ENCODE results near the gene KCTD13.
"Not testable (repeated sequence)": the region's sequence is repeated elsewhere in the genome, so short reads cannot be mapped to it uniquely, and the experiment has no call there.

Gene KCTD13

GRCh38 chr16:29871822-29872546 lies 54.0 kb downstream of the KCTD13 start:
- POLR2A ChIA-PET: interaction anchor here (0.8 kb wide), 1 partner anchor 8 kb away, joined by 4 read pairs; the partner anchor contains the start of gene CDIPT
- no peak overlapping the region for H3K4me3 ChIP-seq (ENCODE audit: low read depth, low read length)

DNA sequence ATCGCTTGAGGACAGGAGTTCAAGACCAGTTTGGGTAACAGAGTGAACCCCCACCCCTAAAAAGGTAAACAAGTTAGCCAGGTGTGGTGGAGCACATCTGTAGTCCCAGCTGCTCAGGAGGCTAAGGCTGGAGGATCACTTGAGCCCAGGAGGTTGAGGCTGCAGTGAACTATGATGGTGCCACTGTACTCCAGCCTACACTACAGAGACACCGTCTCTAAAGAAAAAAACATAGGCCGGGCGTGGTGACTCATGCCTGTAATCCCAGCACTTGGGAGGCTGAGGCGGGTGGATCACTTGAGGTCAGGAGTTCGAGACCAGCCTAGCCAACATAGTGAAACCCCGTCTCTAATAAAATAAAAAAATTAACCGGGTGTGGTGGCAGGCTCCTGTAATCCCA lies 57.0 kb downstream of the KCTD13 start:
- not testable (repeated sequence) for H3K4me1 ChIP-seq (ENCODE audit: control insufficient read depth, insufficient read depth, low read length); H3K9me3 ChIP-seq (ENCODE audit: control insufficient read depth, insufficient read depth, low read depth, low read length); H3K4me3 ChIP-seq (ENCODE audit: low read depth, low read length); H3K36me3 ChIP-seq (ENCODE audit: control insufficient read depth in 2 of 2, insufficient read depth in 1 of 2, low read length in 2 of 2); H3K27ac ChIP-seq (ENCODE audit: extremely low read depth, low read depth, low read length)
- TF ChIP-seq, protein P1, sequence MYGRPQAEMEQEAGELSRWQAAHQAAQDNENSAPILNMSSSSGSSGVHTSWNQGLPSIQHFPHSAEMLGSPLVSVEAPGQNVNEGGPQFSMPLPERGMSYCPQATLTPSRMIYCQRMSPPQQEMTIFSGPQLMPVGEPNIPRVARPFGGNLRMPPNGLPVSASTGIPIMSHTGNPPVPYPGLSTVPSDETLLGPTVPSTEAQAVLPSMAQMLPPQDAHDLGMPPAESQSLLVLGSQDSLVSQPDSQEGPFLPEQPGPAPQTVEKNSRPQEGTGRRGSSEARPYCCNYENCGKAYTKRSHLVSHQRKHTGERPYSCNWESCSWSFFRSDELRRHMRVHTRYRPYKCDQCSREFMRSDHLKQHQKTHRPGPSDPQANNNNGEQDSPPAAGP (tag by site-specific recombination; IDR thresholded peaks at IDR 0.05): peak; percentile 37; the same call in 1 of the 2 replicates
- ChIA-PET CTCF (interaction anchor here (0.6 to 1.5 kb wide), 2 partner anchors 16 to 53 kb away, joined by 3 read pairs; partner anchors contain the start of gene PAGR1), POLR2A (interaction anchor here (1.8 kb wide), 1 partner anchor 8 kb away, joined by 7 read pairs; no protein-coding TSS in a partner anchor)

More at GRCh38 chr16:29871822-29872546, 54.0 kb downstream of the KCTD13 start:
- H3K9me3 ChIP-seq (ENCODE audit: control insufficient read depth, insufficient read depth, low read depth, low read length): no peaks in the 10 kb centered on the region
- no peaks in the 10 kb centered on the region for H3K4me1 ChIP-seq (ENCODE audit: control insufficient read depth, insufficient read depth, low read length)
- TF ChIP-seq ZNF155 (tag by site-specific recombination; IDR thresholded peaks at IDR 0.05) (no peak), ZEB2 (tag by site-specific recombination; IDR thresholded peaks at IDR 0.05) (no peak), SCRT2 (tag by site-specific recombination; IDR thresholded peaks at IDR 0.05) (peak; percentile 64), ZXDB (tag by site-specific recombination; IDR thresholded peaks at IDR 0.05) (no peak), ZNF530 (tag by site-specific recombination; IDR thresholded peaks at IDR 0.05; ENCODE audit: low read depth) (no peak), ZNF221 (tag by site-specific recombination; IDR thresholded peaks at IDR 0.05; ENCODE audit: borderline replicate concordance) (no peak), ZFHX2 (tag by site-specific recombination; conservative IDR thresholded peaks at IDR 0.05) (no peak)
- TF ChIP-seq, protein P2, sequence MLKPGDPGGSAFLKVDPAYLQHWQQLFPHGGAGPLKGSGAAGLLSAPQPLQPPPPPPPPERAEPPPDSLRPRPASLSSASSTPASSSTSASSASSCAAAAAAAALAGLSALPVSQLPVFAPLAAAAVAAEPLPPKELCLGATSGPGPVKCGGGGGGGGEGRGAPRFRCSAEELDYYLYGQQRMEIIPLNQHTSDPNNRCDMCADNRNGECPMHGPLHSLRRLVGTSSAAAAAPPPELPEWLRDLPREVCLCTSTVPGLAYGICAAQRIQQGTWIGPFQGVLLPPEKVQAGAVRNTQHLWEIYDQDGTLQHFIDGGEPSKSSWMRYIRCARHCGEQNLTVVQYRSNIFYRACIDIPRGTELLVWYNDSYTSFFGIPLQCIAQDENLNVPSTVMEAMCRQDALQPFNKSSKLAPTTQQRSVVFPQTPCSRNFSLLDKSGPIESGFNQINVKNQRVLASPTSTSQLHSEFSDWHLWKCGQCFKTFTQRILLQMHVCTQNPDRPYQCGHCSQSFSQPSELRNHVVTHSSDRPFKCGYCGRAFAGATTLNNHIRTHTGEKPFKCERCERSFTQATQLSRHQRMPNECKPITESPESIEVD (tag by site-specific recombination; IDR thresholded peaks at IDR 0.05): no peak
- no peak overlapping the region for H3K27ac ChIP-seq (ENCODE audit: extremely low read depth, low read depth, low read length)
- H3K36me3 ChIP-seq (ENCODE audit: control insufficient read depth in 2 of 2, insufficient read depth in 1 of 2, low read length in 2 of 2): no peaks in the 10 kb centered on the region
- CTCF ChIA-PET: interaction anchor here (0.9 to 1.3 kb wide), 2 partner anchors 9 to 27 kb away, joined by 4 read pairs; partner anchors contain the start of genes CDIPT and SEZ6L2

DNA sequence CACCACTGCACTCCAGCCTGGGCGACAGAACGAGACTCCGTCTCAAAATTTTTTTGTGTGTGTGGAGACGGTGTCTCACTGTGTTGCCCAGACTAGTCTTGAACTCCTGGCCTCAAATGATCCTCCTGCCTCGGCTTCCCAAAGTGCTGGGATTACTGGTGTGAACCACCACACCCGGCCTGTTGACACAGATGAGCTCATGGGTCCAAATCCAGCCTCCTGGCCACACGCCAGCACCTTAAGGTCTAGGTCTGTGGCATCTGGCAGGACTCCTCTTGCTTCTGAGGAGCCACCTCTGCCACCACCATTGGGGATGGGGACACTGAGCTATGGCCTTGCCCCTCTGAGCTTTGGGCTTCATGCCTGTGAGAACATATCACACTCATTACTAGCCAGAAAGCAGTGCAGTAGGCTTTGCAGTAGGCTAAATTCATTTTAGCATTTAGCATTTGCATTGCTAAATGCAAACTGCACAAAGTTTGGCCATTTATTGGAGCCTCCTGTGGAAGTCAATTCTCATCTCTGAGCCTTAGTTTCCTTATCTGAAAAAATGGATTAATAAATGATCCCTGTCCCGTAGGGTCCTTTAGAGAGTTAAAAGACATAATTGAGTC lies 57.5 kb downstream of the KCTD13 start:
- CTCF ChIA-PET: interaction anchor here (0.5 to 1.5 kb wide), 4 partner anchors 17 to 53 kb away, joined by 3 to 4 read pairs (median 3); partner anchors contain the start of gene PAGR1
- TF ChIP-seq ZNF354C (tag by site-specific recombination; IDR thresholded peaks at IDR 0.05; ENCODE audit: borderline replicate concordance, low read depth) (no peak), KLF1 (tag by site-specific recombination; IDR thresholded peaks at IDR 0.05) (no peak), ZNF202 (tag by site-specific recombination; IDR thresholded peaks at IDR 0.05; ENCODE audit: borderline replicate concordance) (no peak), ZNF777 (tag by site-specific recombination; IDR thresholded peaks at IDR 0.05; ENCODE audit: borderline replicate concordance) (no peak), RBAK (tag by site-specific recombination; IDR thresholded peaks at IDR 0.05) (no peak), ZNF704 (tag by site-specific recombination; IDR thresholded peaks at IDR 0.05) (no peak), SP2 (tag by site-specific recombination; IDR thresholded peaks at IDR 0.05) (no peak), ZNF146 (tag by site-specific recombination; IDR thresholded peaks at IDR 0.05) (no peak), ZNF23 (tag by site-specific recombination; IDR thresholded peaks at IDR 0.05; ENCODE audit: borderline replicate concordance) (no peak), ZNF555 (tag by site-specific recombination; conservative IDR thresholded peaks at IDR 0.05) (no peak), ZNF24 (tag by site-specific recombination; IDR thresholded peaks at IDR 0.05) (no peak), ZNF548 (tag by site-specific recombination; IDR thresholded peaks at IDR 0.05) (no peak), ZNF600 (tag by site-specific recombination; IDR thresholded peaks at IDR 0.05) (peak; percentile 82)
- TF ChIP-seq, protein P3, sequence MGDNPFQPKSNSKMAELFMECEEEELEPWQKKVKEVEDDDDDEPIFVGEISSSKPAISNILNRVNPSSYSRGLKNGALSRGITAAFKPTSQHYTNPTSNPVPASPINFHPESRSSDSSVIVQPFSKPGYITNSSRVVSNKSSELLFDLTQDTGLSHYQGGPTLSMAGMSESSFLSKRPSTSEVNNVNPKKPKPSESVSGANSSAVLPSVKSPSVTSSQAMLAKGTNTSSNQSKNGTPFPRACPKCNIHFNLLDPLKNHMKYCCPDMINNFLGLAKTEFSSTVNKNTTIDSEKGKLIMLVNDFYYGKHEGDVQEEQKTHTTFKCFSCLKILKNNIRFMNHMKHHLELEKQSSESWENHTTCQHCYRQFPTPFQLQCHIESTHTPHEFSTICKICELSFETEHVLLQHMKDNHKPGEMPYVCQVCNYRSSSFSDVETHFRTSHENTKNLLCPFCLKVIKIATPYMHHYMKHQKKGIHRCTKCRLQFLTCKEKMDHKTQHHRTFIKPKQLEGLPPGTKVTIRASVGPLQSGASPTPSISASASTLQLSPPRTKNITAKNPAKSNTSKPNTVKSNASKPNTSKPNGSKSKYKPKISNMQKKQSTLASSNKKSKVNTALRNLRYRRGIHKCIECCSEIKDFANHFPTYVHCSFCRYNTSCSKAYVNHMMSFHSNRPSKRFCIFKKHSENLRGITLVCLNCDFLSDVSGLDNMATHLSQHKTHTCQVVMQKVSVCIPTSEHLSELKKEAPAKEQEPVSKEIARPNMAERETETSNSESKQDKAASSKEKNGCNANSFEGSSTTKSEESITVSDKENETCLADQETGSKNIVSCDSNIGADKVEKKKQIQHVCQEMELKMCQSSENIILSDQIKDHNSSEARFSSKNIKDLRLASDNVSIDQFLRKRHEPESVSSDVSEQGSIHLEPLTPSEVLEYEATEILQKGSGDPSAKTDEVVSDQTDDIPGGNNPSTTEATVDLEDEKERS (tag by site-specific recombination; IDR thresholded peaks at IDR 0.05): no peak

More for the DNA sequence above, 57.5 kb downstream of the KCTD13 start:
- H3K27ac ChIP-seq (ENCODE audit: extremely low read depth, low read depth, low read length): no peak overlapping the region
- H3K4me1 ChIP-seq (ENCODE audit: control insufficient read depth, insufficient read depth, low read length): no peaks in the 10 kb centered on the region
- POLR2A ChIA-PET: interaction anchor here (0.6 to 1.8 kb wide), 2 partner anchors 9 to 20 kb away, joined by 3 to 7 read pairs; no protein-coding TSS in a partner anchor
- no peak overlapping the region for H3K4me3 ChIP-seq (ENCODE audit: low read depth, low read length)
- H3K9me3 ChIP-seq (ENCODE audit: control insufficient read depth, insufficient read depth, low read depth, low read length): no peaks in the 10 kb centered on the region
- H3K36me3 ChIP-seq (ENCODE audit: control insufficient read depth in 2 of 2, insufficient read depth in 1 of 2, low read length in 2 of 2): no peaks in the 10 kb centered on the region
